Esophagus (tissue), 2 donors: ENCODE measurements around the gene MSI1. TPM values are rescaled to one million over a fixed set of nuclear protein-coding genes. Genes with fewer than 3 reads are reported as not detected.

Experiments used
- H3K27ac ChIP-seq, 2 donors: one replicate each; pipeline ENCODE4 v1.5.1; 2013; ENCODE audit warnings: low read depth in 2 of 2, mild to moderate bottlenecking in 2 of 2, inconsistent platforms in 1 of 2, low read length in 1 of 2, moderate library complexity in 1 of 2
- H3K27me3 ChIP-seq, 2 donors: one replicate each; pipeline ENCODE4 v1.6.1; 2013; ENCODE audit warnings: low read length in 2 of 2, control low read depth in 1 of 2, mild to moderate bottlenecking in 1 of 2; ENCODE audit not compliant: insufficient read depth in 2 of 2, control insufficient read depth in 1 of 2
- H3K36me3 ChIP-seq, 2 donors: one replicate each; pipeline ENCODE4 v1.6.1; 2013; ENCODE audit warnings: low read length in 1 of 2; ENCODE audit not compliant: control insufficient read depth in 2 of 2, insufficient read depth in 2 of 2
- H3K4me1 ChIP-seq, 2 donors: one replicate each; pipeline ENCODE4 v1.6.1; 2013; ENCODE audit warnings: low read length in 1 of 2; ENCODE audit not compliant: control insufficient read depth in 2 of 2, insufficient read depth in 2 of 2
- H3K4me3 ChIP-seq, 2 donors: one replicate each; pipeline ENCODE4 v1.5.1; 2013; ENCODE audit warnings: low read length in 2 of 2, mild to moderate bottlenecking in 2 of 2, low read depth in 1 of 2, moderate library complexity in 1 of 2
- H3K9me3 ChIP-seq, 2 donors: one replicate each; pipeline ENCODE4 v1.6.1; 2013; ENCODE audit warnings: mild to moderate bottlenecking in 2 of 2, low read depth in 1 of 2, low read length in 1 of 2, moderate library complexity in 1 of 2; ENCODE audit not compliant: control insufficient read depth in 2 of 2, insufficient read depth in 1 of 2
- WGBS, 2 donors: extraction: QIAGEN DNeasy Blood & Tissue Kit; methylation state at CpG; one replicate each; pipeline ENCODE4 v1.1.7; 2013; 5-methylcytosine and 5-hydroxymethylcytosine counted together
- polyA plus RNA-seq, 2 donors: library from polyadenylated mRNA; stranded (reverse); fragments of 200-250 nt; gene quantifications; one replicate each; pipeline ENCODE4 v1.2.3, GENCODE V29; 2013
- donor health status: healthy with polysubstance abuse.
- donor health status: Bipolar disorder and iron deficiency.

MSI1 gene
- polyA plus RNA-seq, 2 donors = 0.15 to 0.16 TPM

- no peaks in the 10 kb centered on the region for H3K27me3 ChIP-seq
- H3K4me3 ChIP-seq = no peak overlapping the region
- no peaks in the 10 kb centered on the region for H3K4me1 ChIP-seq
- H3K36me3 ChIP-seq = no peaks in the 10 kb centered on the region
- no peaks in the 10 kb centered on the region for H3K9me3 ChIP-seq
- 86 to 88% methylated on average over 4 of the region's 4 CpGs for WGBS, 2 donors
- no peak overlapping the region for H3K27ac ChIP-seq
Measured at GRCh38 chr12:120377611-120378010, 8.6 kb upstream of the MSI1 start.

GRCh38 chr12:120376934-120377572 is 8.1 kb upstream of the MSI1 start:
- Histone ChIP-seq H3K9me3 (no peaks in the 10 kb centered on the region), H3K36me3 (no peaks in the 10 kb centered on the region), H3K4me1 (no peaks in the 10 kb centered on the region), H3K27me3 (no peaks in the 10 kb centered on the region), H3K4me3 (no peak overlapping the region), H3K27ac (no peak overlapping the region)
- WGBS, 2 donors = 38 to 40% methylated on average over 5 of the region's 5 CpGs

DNA sequence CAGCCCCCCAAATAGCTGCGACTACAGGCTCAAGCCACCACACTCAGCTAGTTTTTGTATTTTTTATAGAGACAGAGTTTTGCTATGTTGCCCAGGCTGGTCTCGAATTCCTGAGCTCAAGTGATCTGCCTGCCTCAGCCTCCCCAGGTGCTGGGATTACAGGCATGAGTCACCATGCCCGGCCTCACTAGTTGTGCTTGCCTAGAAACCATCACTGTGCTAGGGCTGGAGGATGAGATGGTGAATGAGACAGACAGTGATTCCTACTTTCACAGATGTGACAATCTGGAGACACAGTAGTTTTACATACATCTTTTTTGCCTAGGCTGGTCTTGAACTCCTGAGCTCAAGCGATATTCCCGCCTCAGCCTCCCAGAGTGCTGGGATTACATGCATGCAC is 7.5 kb upstream of the MSI1 start:
- H3K27me3 ChIP-seq = peaks cover 0 to 1% of the 10 kb centered on the region in 2 donors
- WGBS, 2 donors = 71 to 77% methylated on average over 5 of the region's 5 CpGs
- H3K9me3 ChIP-seq = no peaks in the 10 kb centered on the region

DNA sequence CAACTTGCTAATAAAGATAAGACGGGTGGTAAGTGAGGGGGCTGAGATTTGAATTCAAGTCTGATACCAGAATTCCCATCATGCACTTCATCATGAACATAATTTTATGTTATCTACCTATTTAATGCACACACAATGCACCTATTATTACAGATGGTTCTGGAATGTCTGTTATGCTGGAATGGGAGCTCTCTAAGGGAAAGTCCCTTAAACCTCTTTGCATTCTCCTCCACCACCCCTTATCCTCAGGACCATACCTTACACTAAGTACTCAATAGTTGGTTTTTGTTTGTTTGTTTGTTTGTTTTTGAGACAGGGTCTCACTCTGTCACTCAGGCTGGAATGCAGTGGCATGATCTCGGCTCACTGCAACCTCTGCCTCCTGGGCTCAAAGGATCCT is 7.0 kb upstream of the MSI1 start:
- H3K27me3 ChIP-seq = peaks cover 0 to 4% of the 10 kb centered on the region in 2 donors
- H3K36me3 ChIP-seq = no peaks in the 10 kb centered on the region
- H3K4me1 ChIP-seq = no peaks in the 10 kb centered on the region
- H3K4me3 ChIP-seq = no peak overlapping the region
- H3K27ac ChIP-seq = no peak overlapping the region
- H3K9me3 ChIP-seq = no peaks in the 10 kb centered on the region
- 49 to 64% methylated on average over 2 of the region's 2 CpGs for WGBS, 2 donors

More for the DNA sequence above, 7.5 kb upstream of the MSI1 start:
- Histone ChIP-seq H3K36me3 (no peaks in the 10 kb centered on the region), H3K4me1 (no peaks in the 10 kb centered on the region), H3K4me3 (no peak overlapping the region), H3K27ac (no peak overlapping the region)

DNA sequence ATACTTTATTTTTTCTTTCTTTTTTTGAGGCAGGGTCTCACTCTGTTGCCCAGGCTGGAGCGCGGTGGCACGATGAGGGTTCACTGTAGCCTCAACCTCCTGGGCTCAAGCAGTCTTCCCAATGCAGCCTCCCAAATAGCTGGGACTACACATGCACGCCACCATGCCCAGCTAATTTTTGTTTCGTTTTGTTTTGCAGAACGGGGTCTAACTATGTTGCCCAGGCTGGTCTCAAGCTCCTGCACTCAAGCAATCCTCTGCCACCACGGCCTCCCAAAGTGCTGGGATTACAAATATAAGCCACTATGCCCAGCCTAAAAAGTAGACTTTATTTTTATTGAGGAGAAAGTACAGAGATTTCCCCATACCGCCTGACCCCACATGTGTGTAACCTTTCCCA is 4.7 kb upstream of the MSI1 start:
- Histone ChIP-seq H3K27ac (no peak overlapping the region), H3K4me3 (no peak overlapping the region), H3K36me3 (no peaks in the 10 kb centered on the region), H3K9me3 (no peaks in the 10 kb centered on the region), H3K27me3 (peaks cover 0 to 7% of the 10 kb centered on the region in 2 donors), H3K4me1 (peaks cover 0 to under 1% of the 10 kb centered on the region in 2 donors)
- WGBS, 2 donors = 90 to 96% methylated on average over 8 of the region's 8 CpGs

- no peaks in the 10 kb centered on the region for H3K36me3 ChIP-seq
- no peak overlapping the region for H3K4me3 ChIP-seq
- no peak overlapping the region for H3K27ac ChIP-seq
- WGBS, 2 donors = 43 to 50% methylated on average over 7 of the region's 7 CpGs
- H3K9me3 ChIP-seq = no peaks in the 10 kb centered on the region
- peaks cover 0 to 14% of the 10 kb centered on the region in 2 donors for H3K27me3 ChIP-seq
- peaks cover 0 to 5% of the 10 kb centered on the region in 2 donors for H3K4me1 ChIP-seq
Measured at GRCh38 chr12:120370343-120371243, 1.6 kb upstream of the MSI1 start.

DNA sequence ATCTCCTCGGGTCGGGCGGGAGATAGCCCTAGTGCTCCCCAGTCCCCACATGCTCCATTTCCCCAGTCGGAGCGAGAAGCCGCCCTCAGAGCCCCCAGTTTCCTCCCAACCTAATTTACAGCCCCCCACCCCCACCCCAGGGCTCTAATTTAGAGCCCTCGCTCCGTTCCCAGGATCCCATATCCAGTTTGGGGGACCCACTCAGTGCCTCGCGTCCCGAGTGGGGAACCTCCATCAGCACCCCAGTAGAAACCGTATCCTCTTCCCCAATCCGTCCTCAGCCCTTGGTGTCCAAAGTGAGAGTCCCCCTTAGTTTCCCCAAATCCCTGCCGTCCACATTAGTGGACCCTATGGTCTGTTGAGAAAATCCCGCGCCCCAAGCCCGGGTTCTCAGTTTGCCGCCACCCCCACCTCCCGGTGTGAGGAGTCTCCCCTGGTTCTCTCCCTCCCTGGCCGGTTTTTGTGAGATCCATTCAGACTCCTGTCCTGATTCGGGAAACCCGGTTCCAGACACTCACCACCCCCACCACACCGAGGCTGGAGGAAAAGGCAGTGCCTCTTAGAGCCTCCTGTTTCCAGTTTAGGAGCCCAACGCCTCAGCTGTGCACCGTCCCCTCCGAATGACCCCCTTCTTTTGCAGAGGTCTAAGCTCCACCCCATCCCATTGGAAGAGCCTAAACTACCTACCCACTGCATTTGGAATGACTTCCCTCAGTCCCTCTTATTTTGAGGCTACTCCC is 809 bp upstream of the MSI1 start:
- Histone ChIP-seq H3K4me3 (peak overlapping the region in 1 of 2 donors; percentile 62), H3K36me3 (no peaks in the 10 kb centered on the region), H3K9me3 (no peaks in the 10 kb centered on the region), H3K27ac (no peak overlapping the region), H3K4me1 (peaks cover 0 to 5% of the 10 kb centered on the region in 2 donors), H3K27me3 (peaks cover 0 to 14% of the 10 kb centered on the region in 2 donors)
- WGBS, 2 donors = 3 to 4% methylated on average over 26 of the region's 26 CpGs

GRCh38 chr12:120367924-120368788 is 808 bp downstream of the MSI1 start:
- Histone ChIP-seq H3K4me1 (peaks cover 0 to 5% of the 10 kb centered on the region in 2 donors), H3K4me3 (peak overlapping the region; percentile 27 to 62), H3K36me3 (no peaks in the 10 kb centered on the region), H3K9me3 (no peaks in the 10 kb centered on the region), H3K27ac (no peak overlapping the region), H3K27me3 (peaks cover 0 to 14% of the 10 kb centered on the region in 2 donors)
- 1 to 6% methylated on average over 43 to 86 of the region's 86 CpGs for WGBS, 2 donors
